KMS-11 (cell line): ENCODE data around the gene FIGNL2.
"Not testable (repeated sequence)": the region's sequence is repeated elsewhere in the genome, so short reads cannot be mapped to it uniquely, and the experiment has no call there.

Experiments
- H2AFZ ChIP-seq: fragments of 200-600 bp; sonication (generic); 2 replicates; pipeline ENCODE4 v1.6.1; 2016; ENCODE audit warnings: antibody characterized with exemption, mixed run types, low read depth
- H3K27ac ChIP-seq: fragments of 200-600 bp; sonication (generic); 2 replicates; pipeline ENCODE4 v1.6.1; 2016; ENCODE audit warnings: mild to moderate bottlenecking, mixed run types
- H3K27me3 ChIP-seq: fragments of 200-600 bp; sonication (generic); 2 replicates; pipeline ENCODE4 v1.6.1; 2017; ENCODE audit warnings: mild to moderate bottlenecking, low read depth, mixed run types, moderate library complexity; ENCODE audit not compliant: insufficient read depth
- H3K36me3 ChIP-seq: fragments of 200-600 bp; sonication (generic); 2 replicates; pipeline ENCODE4 v1.6.1; 2017; ENCODE audit warnings: mild to moderate bottlenecking, mixed run types; ENCODE audit not compliant: insufficient read depth
- H3K4me1 ChIP-seq: fragments of 200-600 bp; sonication (generic); 2 replicates; pipeline ENCODE4 v1.6.1; 2016; ENCODE audit warnings: mild to moderate bottlenecking, low read depth, mixed run types; ENCODE audit not compliant: poor library complexity, severe bottlenecking
- H3K4me2 ChIP-seq: fragments of 200-600 bp; sonication (generic); 2 replicates; pipeline ENCODE4 v1.7.0; 2016; ENCODE audit warnings: mild to moderate bottlenecking, mixed run types
- H3K4me3 ChIP-seq: fragments of 200-600 bp; sonication (generic); IDR thresholded peaks from 2 replicates; pipeline ENCODE4 v1.6.1; 2017; ENCODE audit warnings: low read depth, low read length, mixed read lengths; ENCODE audit not compliant: insufficient read depth
- H3K79me2 ChIP-seq: fragments of 200-600 bp; sonication (generic); 2 replicates; pipeline ENCODE4 v1.6.1; 2016; ENCODE audit warnings: low read depth, mixed run types; ENCODE audit not compliant: insufficient read depth
- H3K9ac ChIP-seq: fragments of 200-600 bp; sonication (generic); 2 replicates; pipeline ENCODE4 v1.6.1; 2016; ENCODE audit warnings: mild to moderate bottlenecking, mixed run types
- H4K20me1 ChIP-seq: fragments of 200-600 bp; sonication (generic); 2 replicates; pipeline ENCODE4 v1.6.1; 2016; ENCODE audit warnings: mild to moderate bottlenecking, mixed run types; ENCODE audit not compliant: insufficient read depth
- CTCF ChIP-seq: fragments of 200-600 bp; sonication (generic); conservative IDR thresholded peaks from 2 replicates; pipeline ENCODE4 v1.6.1; 2017; ENCODE audit warnings: low read depth, mild to moderate bottlenecking, antibody characterized with exemption, low read length, moderate library complexity, mixed read lengths

The FIGNL2 gene

GRCh38 chr12:51886021-51886710, 37.6 kb upstream of the FIGNL2 start:
- Histone ChIP-seq H3K4me3 (no peak overlapping the region), H3K4me2 (no peak overlapping the region), H3K9ac (no peak overlapping the region), H3K27me3 (no peaks in the 10 kb centered on the region), H3K79me2 (no peaks in the 10 kb centered on the region), H3K27ac (no peak overlapping the region), H2AFZ (peak overlapping the region; percentile 41; the same call in 1 of the 2 replicates), H3K36me3 (no peaks in the 10 kb centered on the region), H4K20me1 (no peaks in the 10 kb centered on the region), H3K4me1 (no peaks in the 10 kb centered on the region)
- TF ChIP-seq CTCF: no peak

GRCh38 chr12:51885294-51886020, 36.9 kb upstream of the FIGNL2 start:
- H2AFZ ChIP-seq, H3K79me2 ChIP-seq, H3K36me3 ChIP-seq, H3K4me1 ChIP-seq, H4K20me1 ChIP-seq, H3K9ac ChIP-seq, H3K4me2 ChIP-seq, H3K4me3 ChIP-seq, H3K27me3 ChIP-seq, H3K27ac ChIP-seq: not testable (repeated sequence)

DNA sequence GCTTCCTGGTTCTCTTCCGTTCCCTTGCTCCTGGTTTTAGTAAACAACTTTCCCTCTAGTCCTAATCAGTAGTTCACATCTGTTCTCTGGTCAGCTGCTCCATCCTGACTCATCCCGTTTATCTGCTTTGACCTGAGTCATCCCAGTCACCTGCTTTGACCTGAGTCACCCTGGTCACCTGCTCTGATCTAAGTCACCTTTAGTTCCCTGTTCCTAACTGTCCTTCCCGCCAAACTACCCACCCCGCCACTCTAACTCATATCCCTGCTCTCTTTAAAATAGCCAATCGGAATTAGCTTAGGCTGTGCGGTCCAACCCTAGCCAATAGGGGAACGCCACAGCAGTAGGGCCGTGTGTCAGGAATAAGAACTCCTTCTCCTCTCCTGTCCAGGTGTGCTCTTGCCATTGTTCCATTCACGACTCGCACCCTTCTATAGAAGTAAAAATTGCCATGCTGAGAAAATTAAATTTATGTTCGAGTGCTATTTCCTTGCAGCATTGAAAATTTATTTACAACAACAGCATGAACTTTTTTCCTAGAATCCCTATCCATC, 36.2 kb upstream of the FIGNL2 start:
- H3K27me3 ChIP-seq: no peaks in the 10 kb centered on the region
- no peaks in the 10 kb centered on the region for H4K20me1 ChIP-seq
- TF ChIP-seq CTCF: no peak
- H3K79me2 ChIP-seq: no peaks in the 10 kb centered on the region
- H3K4me3 ChIP-seq: no peak overlapping the region
- no peaks in the 10 kb centered on the region for H3K36me3 ChIP-seq
- no peak overlapping the region for H3K27ac ChIP-seq
- H3K9ac ChIP-seq: no peak overlapping the region
- H3K4me1 ChIP-seq: no peaks in the 10 kb centered on the region
- no peak overlapping the region for H2AFZ ChIP-seq
- H3K4me2 ChIP-seq: no peak overlapping the region

DNA sequence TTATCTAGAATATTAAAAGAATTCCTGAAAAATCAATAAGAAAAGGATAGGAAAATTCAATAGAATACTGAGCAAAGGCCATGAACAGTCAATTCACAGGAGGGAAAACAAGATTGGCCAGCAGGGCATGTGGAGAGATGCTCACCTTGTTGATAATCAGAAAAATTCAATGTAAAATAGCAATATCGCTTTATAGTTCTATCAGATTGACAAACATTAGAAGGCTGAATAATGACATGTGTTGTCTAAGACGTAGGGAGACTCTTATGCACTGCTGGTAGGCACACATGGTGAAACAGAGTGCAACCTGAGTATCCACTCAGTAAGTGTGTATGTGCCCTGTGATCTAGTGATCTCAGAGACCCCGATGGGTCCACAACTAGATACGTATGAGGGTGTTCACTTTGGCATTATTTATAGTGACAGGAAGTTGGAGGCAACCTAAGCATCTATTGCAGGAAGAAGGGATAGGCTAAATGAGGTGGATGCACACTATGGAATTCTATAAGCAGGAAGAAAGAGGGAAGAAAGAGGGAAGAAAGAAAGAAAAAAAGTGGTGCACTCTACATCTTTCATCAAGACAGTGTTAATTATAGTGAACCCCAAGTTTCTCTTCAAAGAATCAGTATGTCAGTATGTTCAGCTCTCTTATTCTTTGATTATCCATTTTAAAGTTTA, 35.6 kb upstream of the FIGNL2 start:
- H2AFZ ChIP-seq: no peak overlapping the region
- no peaks in the 10 kb centered on the region for H3K27me3 ChIP-seq
- H3K4me1 ChIP-seq: no peaks in the 10 kb centered on the region
- no peaks in the 10 kb centered on the region for H3K36me3 ChIP-seq
- H3K4me2 ChIP-seq: no peak overlapping the region
- no peak for TF ChIP-seq CTCF
- H3K79me2 ChIP-seq: no peaks in the 10 kb centered on the region
- no peak overlapping the region for H3K27ac ChIP-seq
- no peak overlapping the region for H3K9ac ChIP-seq
- no peak overlapping the region for H3K4me3 ChIP-seq
- no peaks in the 10 kb centered on the region for H4K20me1 ChIP-seq
